GM23338 (cell line): Measurements from ENCODE around the gene TRDN. TPM values are rescaled to one million over a fixed set of nuclear protein-coding genes. Genes with fewer than 3 reads are reported as not detected.
A peak's percentile ranks its signal among the peaks of the same experiment; 100 is the strongest.

Experiments
- ATAC-seq: fragments of 200-7000 bp; cut with Tn5 transposase; 3 replicates; pipeline ENCODE4 v1.9.1; 2020
- DNase-seq: peaks from one replicate; pipeline ENCODE4 v3.0.0-alpha.2; 2015; ENCODE audit warnings: low spot score
- H2AFZ ChIP-seq: fragments of 200-600 bp; sonication (generic); 2 replicates; pipeline ENCODE4 v1.8.0; 2016; ENCODE audit warnings: antibody characterized with exemption, mild to moderate bottlenecking, moderate library complexity
- H3F3A ChIP-seq: fragments of 200-600 bp; sonication (generic); replicated peaks from 2 replicates; pipeline ENCODE4 v1.8.0; 2017; ENCODE audit warnings: antibody characterized with exemption, mixed run types, low read depth
- H3K27ac ChIP-seq: fragments of 200-600 bp; sonication (generic); 2 replicates; pipeline ENCODE4 v1.6.1; 2016; ENCODE audit warnings: low read depth
- H3K27me3 ChIP-seq: fragments of 200-600 bp; sonication (generic); 2 replicates; pipeline ENCODE4 v1.8.0; 2016; ENCODE audit warnings: mild to moderate bottlenecking, mixed run types, moderate library complexity; ENCODE audit not compliant: insufficient read depth
- H3K36me3 ChIP-seq: fragments of 200-600 bp; sonication (generic); 2 replicates; pipeline ENCODE4 v1.8.0; 2016; ENCODE audit warnings: mild to moderate bottlenecking; ENCODE audit not compliant: insufficient read depth
- H3K4me1 ChIP-seq: fragments of 200-600 bp; sonication (generic); 2 replicates; pipeline ENCODE4 v1.8.0; 2016; ENCODE audit warnings: mild to moderate bottlenecking, moderate library complexity; ENCODE audit not compliant: insufficient read depth
- H3K4me2 ChIP-seq: fragments of 200-600 bp; sonication (generic); 2 replicates; pipeline ENCODE4 v1.7.1; 2017; ENCODE audit warnings: mixed run types
- H3K4me3 ChIP-seq: fragments of 200-600 bp; sonication (generic); 2 replicates; pipeline ENCODE4 v1.6.1; 2016; ENCODE audit warnings: mixed run types
- H3K79me2 ChIP-seq: fragments of 200-600 bp; sonication (generic); replicated peaks from 2 replicates; pipeline ENCODE4 v1.8.0; 2017; ENCODE audit warnings: mild to moderate bottlenecking; ENCODE audit not compliant: insufficient read depth
- H3K9me2 ChIP-seq: fragments of 200-600 bp; sonication (generic); 2 replicates; pipeline ENCODE4 v1.8.0; 2017; ENCODE audit not compliant: insufficient read depth
- H4K20me1 ChIP-seq: fragments of 200-600 bp; sonication (generic); replicated peaks from 2 replicates; pipeline ENCODE4 v1.8.0; 2017; ENCODE audit warnings: mild to moderate bottlenecking; ENCODE audit not compliant: insufficient read depth
- H3K27ac Mint-ChIP-seq: 2 replicates; pipeline ENCODE4 v1.8.0; 2020; ENCODE audit warnings: inconsistent platforms, mild to moderate bottlenecking, moderate library complexity, mixed read lengths
- H3K27me3 Mint-ChIP-seq: 3 replicates; pipeline ENCODE4 v1.8.0; 2022; ENCODE audit warnings: low read depth, mild to moderate bottlenecking, moderate library complexity, mixed read lengths, inconsistent platforms; ENCODE audit not compliant: insufficient read depth, poor library complexity
- H3K36me3 Mint-ChIP-seq: 3 replicates; pipeline ENCODE4 v1.8.0; 2021; ENCODE audit warnings: low read depth, mild to moderate bottlenecking, inconsistent platforms, moderate library complexity, mixed read lengths
- H3K4me1 Mint-ChIP-seq: 3 replicates; pipeline ENCODE4 v1.8.0; 2020; ENCODE audit warnings: mild to moderate bottlenecking, inconsistent platforms, mixed read lengths
- H3K4me3 Mint-ChIP-seq: 3 replicates; pipeline ENCODE4 v1.8.0; 2021; ENCODE audit warnings: moderate library complexity, mild to moderate bottlenecking, inconsistent platforms, mixed read lengths
- H3K9me3 Mint-ChIP-seq: 3 replicates; pipeline ENCODE4 v1.8.0; 2020; ENCODE audit warnings: moderate library complexity, mild to moderate bottlenecking, inconsistent platforms, mixed read lengths
- CREB1 ChIP-seq: fragments of 250-450 bp; sonication (Bioruptor Pico); IDR thresholded peaks from 2 replicates; pipeline ENCODE4 v1.5.0; 2020; ENCODE audit warnings: low read depth, mild to moderate bottlenecking, moderate library complexity
- EZH2phosphoT487 ChIP-seq: fragments of 200-600 bp; sonication (generic); IDR thresholded peaks from one replicate; pipeline ENCODE4 v1.8.1; 2018; ENCODE audit warnings: antibody characterized with exemption; ENCODE audit not compliant: unreplicated experiment
- POLR2AphosphoS5 ChIP-seq: IDR thresholded peaks from 2 replicates; pipeline ENCODE4 v1.6.1; 2016; ENCODE audit warnings: antibody characterized with exemption, low read depth
- REST ChIP-seq: IDR thresholded peaks from one replicate; pipeline ENCODE4 v1.6.1; 2018; ENCODE audit warnings: antibody characterized with exemption; ENCODE audit not compliant: unreplicated experiment
- polyA plus RNA-seq: library from polyadenylated mRNA; unstranded; fragments of >200 nt; fragmentation: Nextera tagmentation; extraction: Ambion mirVana; gene quantifications from 2 replicates; pipeline ENCODE4 v1.2.1, GENCODE V29; 2016
- total RNA-seq: library from RNA; depleted of rRNA; stranded (reverse); fragments of >200 nt; shearing (Covaris generic); gene quantifications from 2 replicates; pipeline ENCODE4 v1.2.3, GENCODE V29; 2014
- TF ChIP-seq, protein P1 (sequence below), 2 experiments: fragments of 200-600 bp in 1 of 2; sonication (generic) in 1 of 2; conservative IDR thresholded peaks; 2 replicates each; pipeline versions ENCODE4 v1.5.1 to v1.6.1; 2016 to 2017; ENCODE audit warnings: antibody characterized with exemption in 2 of 2, low read depth in 2 of 2, mild to moderate bottlenecking in 2 of 2, moderate library complexity in 1 of 2

Gene TRDN
- total and polyA plus RNA-seq, 2 experiments from 2014 or later: 35.5 to 137 TPM

DNA sequence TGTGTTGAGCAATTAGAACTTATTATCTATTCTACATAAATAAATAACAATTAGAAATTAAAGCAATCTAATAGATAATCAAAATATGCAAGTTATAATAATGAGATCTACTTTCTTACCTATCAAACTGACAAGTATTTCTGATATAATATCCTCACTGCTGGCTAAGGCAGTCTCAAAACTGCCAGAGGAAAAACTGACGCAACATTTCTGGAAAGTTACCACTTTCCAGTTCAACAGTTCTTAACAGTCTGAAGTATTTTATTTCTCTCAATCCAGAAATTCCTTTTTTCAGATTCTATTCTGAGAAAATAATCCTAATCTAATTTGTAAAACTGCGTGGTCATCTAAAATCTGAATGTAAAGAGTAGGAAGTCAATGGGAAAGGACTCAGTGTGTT is 121.0 kb downstream of the TRDN start:
- Histone ChIP-seq H4K20me1 (no peaks in the 10 kb centered on the region), H3K4me3 (no peak overlapping the region), H3K27me3 (no peaks in the 10 kb centered on the region), H3K27ac (no peak overlapping the region), H3F3A (no peaks in the 10 kb centered on the region), H3K4me2 (no peak overlapping the region), H3K36me3 (peaks cover 4% of the 10 kb centered on the region; the same call in 1 of the 2 replicates), H3K4me1 (peaks cover 9% of the 10 kb centered on the region), H3K9me2 (no peaks in the 10 kb centered on the region), H3K79me2 (no peaks in the 10 kb centered on the region), H2AFZ (no peak overlapping the region)
- Mint-ChIP-seq H3K4me1 (peaks cover 12% of the 10 kb centered on the region), H3K9me3 (no peaks in the 10 kb centered on the region), H3K4me3 (no peak overlapping the region), H3K27ac (peak overlapping the region; percentile 64; the same call in 1 of the 2 replicates), H3K27me3 (no peaks in the 10 kb centered on the region), H3K36me3 (no peaks in the 10 kb centered on the region)
- DNase-seq (no peak), ATAC-seq (no peak)
- TF ChIP-seq CREB1 (CRISPR knock-in tag): no peak
- no peak for TF ChIP-seq POLR2AphosphoS5
- no peak for TF ChIP-seq EZH2phosphoT487

- ATAC-seq: no peak
- no peaks in the 10 kb centered on the region for H3K27me3 ChIP-seq
- H3K4me1 Mint-ChIP-seq: peaks cover 6% of the 10 kb centered on the region; the same call in 2 of the 3 replicates
- H3K4me2 ChIP-seq: no peak overlapping the region
- H3K36me3 Mint-ChIP-seq: no peaks in the 10 kb centered on the region
- no peak overlapping the region for H3K27ac ChIP-seq
- H3K9me2 ChIP-seq: no peaks in the 10 kb centered on the region
- no peak for TF ChIP-seq REST
- TF ChIP-seq, protein P1, sequence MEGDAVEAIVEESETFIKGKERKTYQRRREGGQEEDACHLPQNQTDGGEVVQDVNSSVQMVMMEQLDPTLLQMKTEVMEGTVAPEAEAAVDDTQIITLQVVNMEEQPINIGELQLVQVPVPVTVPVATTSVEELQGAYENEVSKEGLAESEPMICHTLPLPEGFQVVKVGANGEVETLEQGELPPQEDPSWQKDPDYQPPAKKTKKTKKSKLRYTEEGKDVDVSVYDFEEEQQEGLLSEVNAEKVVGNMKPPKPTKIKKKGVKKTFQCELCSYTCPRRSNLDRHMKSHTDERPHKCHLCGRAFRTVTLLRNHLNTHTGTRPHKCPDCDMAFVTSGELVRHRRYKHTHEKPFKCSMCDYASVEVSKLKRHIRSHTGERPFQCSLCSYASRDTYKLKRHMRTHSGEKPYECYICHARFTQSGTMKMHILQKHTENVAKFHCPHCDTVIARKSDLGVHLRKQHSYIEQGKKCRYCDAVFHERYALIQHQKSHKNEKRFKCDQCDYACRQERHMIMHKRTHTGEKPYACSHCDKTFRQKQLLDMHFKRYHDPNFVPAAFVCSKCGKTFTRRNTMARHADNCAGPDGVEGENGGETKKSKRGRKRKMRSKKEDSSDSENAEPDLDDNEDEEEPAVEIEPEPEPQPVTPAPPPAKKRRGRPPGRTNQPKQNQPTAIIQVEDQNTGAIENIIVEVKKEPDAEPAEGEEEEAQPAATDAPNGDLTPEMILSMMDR (conservative IDR thresholded peaks at IDR 0.05; ENCODE audit: low read depth in 2 of 2): no peak
- no peak for TF ChIP-seq CREB1 (CRISPR knock-in tag)
- no peaks in the 10 kb centered on the region for H3K36me3 ChIP-seq
- no peak overlapping the region for H3K4me3 ChIP-seq
- H3K27ac Mint-ChIP-seq: no peak overlapping the region
- no peaks in the 10 kb centered on the region for H3K79me2 ChIP-seq
- no peaks in the 10 kb centered on the region for H4K20me1 ChIP-seq
- no peaks in the 10 kb centered on the region for H3F3A ChIP-seq
- DNase-seq: no peak
- no peaks in the 10 kb centered on the region for H3K9me3 Mint-ChIP-seq
- no peaks in the 10 kb centered on the region for H3K27me3 Mint-ChIP-seq
- H3K4me3 Mint-ChIP-seq: no peak overlapping the region
- H2AFZ ChIP-seq: no peak overlapping the region
- no peaks in the 10 kb centered on the region for H3K4me1 ChIP-seq
These were observed 127.6 kb downstream of the TRDN start for GRCh38 chr6:123509112-123509511.
